Coronary artery (tissue), 2 donors: ENCODE data around the gene ATP2C1.
"Not testable (repeated sequence)": the region's sequence is repeated elsewhere in the genome, so short reads cannot be mapped to it uniquely, and the experiment has no call there.

ENCODE experiments used
- DNase-seq: peaks from one replicate; pipeline ENCODE4 v3.0.0-alpha.2; 2017; ENCODE audit warnings: low spot score
- H3K27ac ChIP-seq, 2 donors: fragments of 200-600 bp; sonication (generic); one replicate each; pipeline ENCODE4 v1.5.1; 2016 to 2019
- H3K4me3 ChIP-seq: fragments of 200-600 bp; sonication (generic); 2 replicates; pipeline ENCODE4 v1.5.1; 2016; ENCODE audit warnings: mild to moderate bottlenecking, moderate library complexity
- CTCF ChIP-seq: fragments of 200-600 bp; sonication (generic); IDR thresholded peaks from one replicate; pipeline ENCODE4 v1.5.1; 2019; ENCODE audit warnings: antibody characterized with exemption

ATP2C1 gene

GRCh38 chr3:130851277-130851676 is 42.6 kb upstream of the ATP2C1 start:
- H3K4me3 ChIP-seq = peak overlapping the region; percentile 67
- no peak for DNase-seq
- H3K27ac ChIP-seq = peak overlapping the region in 1 of 2 donors; percentile 41
- no peak for TF ChIP-seq CTCF

GRCh38 chr3:130853581-130853980 is 40.3 kb upstream of the ATP2C1 start:
- H3K4me3 ChIP-seq = no peak overlapping the region
- no peak for TF ChIP-seq CTCF
- H3K27ac ChIP-seq = no peak overlapping the region
- DNase-seq = no peak

- TF ChIP-seq CTCF = no peak
- H3K27ac ChIP-seq = no peak overlapping the region
- no peak for DNase-seq
- no peak overlapping the region for H3K4me3 ChIP-seq
These were observed 39.5 kb upstream of the ATP2C1 start for GRCh38 chr3:130854208-130854864.

GRCh38 chr3:130857336-130858026 is 36.4 kb upstream of the ATP2C1 start:
- TF ChIP-seq CTCF = no peak
- no peak for DNase-seq
- no peak overlapping the region for H3K4me3 ChIP-seq

GRCh38 chr3:130862130-130862529 is 31.8 kb upstream of the ATP2C1 start:
- DNase-seq, H3K27ac ChIP-seq, H3K4me3 ChIP-seq: not testable (repeated sequence)

More at GRCh38 chr3:130857336-130858026, 36.4 kb upstream of the ATP2C1 start:
- H3K27ac ChIP-seq = no peak overlapping the region

GRCh38 chr3:130865489-130865888 is 28.4 kb upstream of the ATP2C1 start:
- TF ChIP-seq CTCF = no peak
- no peak for DNase-seq
- no peak overlapping the region for H3K27ac ChIP-seq
- H3K4me3 ChIP-seq = no peak overlapping the region

- H3K27ac ChIP-seq = no peak overlapping the region
- TF ChIP-seq CTCF = no peak
- no peak overlapping the region for H3K4me3 ChIP-seq
- no peak for DNase-seq
These were observed 27.6 kb upstream of the ATP2C1 start for GRCh38 chr3:130866327-130866726.
